Activated CD8-positive, alpha-beta memory T cell treated with anti-CD3 and anti-CD28 coated beads for 24 hours (primary cell): ENCODE data around the gene CFAP410.
"Not testable (repeated sequence)": the region's sequence is repeated elsewhere in the genome, so short reads cannot be mapped to it uniquely, and the experiment has no call there.

Experiments
- DNase-seq: peaks from one replicate; pipeline ENCODE4 v3.0.0-alpha.2; 2020

CFAP410 gene

GRCh38 chr21:44296916-44297315 lies 42.3 kb downstream of the CFAP410 start:
- DNase-seq = no peak

GRCh38 chr21:44296103-44296519 lies 43.1 kb downstream of the CFAP410 start:
- no peak for DNase-seq

- no peak for DNase-seq
Measured at GRCh38 chr21:44295646-44296045, 43.5 kb downstream of the CFAP410 start.

GRCh38 chr21:44295163-44295573 lies 44.0 kb downstream of the CFAP410 start:
- DNase-seq = no peak

- DNase-seq = no peak
Measured at GRCh38 chr21:44294391-44295162, 44.6 kb downstream of the CFAP410 start.

GRCh38 chr21:44293551-44294231 lies 45.5 kb downstream of the CFAP410 start:
- no peak for DNase-seq

- no peak for DNase-seq
Measured at GRCh38 chr21:44292812-44293195, 46.4 kb downstream of the CFAP410 start.

- DNase-seq = no peak
Measured at GRCh38 chr21:44291936-44292811, 47.0 kb downstream of the CFAP410 start.

- DNase-seq = no peak
Measured at GRCh38 chr21:44291078-44291935, 47.9 kb downstream of the CFAP410 start.

- DNase-seq = no peak
Measured at GRCh38 chr21:44290327-44291077, 48.7 kb downstream of the CFAP410 start.

GRCh38 chr21:44289381-44290010 lies 49.7 kb downstream of the CFAP410 start:
- no peak for DNase-seq

- no peak for DNase-seq
Measured at GRCh38 chr21:44288251-44289110, 50.7 kb downstream of the CFAP410 start.

GRCh38 chr21:44286716-44287632 lies 52.2 kb downstream of the CFAP410 start:
- no peak for DNase-seq

- no peak for DNase-seq
Measured at GRCh38 chr21:44286086-44286715, 53.0 kb downstream of the CFAP410 start.

GRCh38 chr21:44285138-44285992 lies 53.8 kb downstream of the CFAP410 start, which contains the start of gene AIRE:
Gene AIRE (plus strand): TSS chr21:44285876. CDS start chr21:44286007, 131 bp downstream.
- DNase-seq = no peak

- DNase-seq = no peak
Measured at GRCh38 chr21:44283948-44284347, 55.2 kb downstream of the CFAP410 start.

GRCh38 chr21:44283211-44283785 lies 55.9 kb downstream of the CFAP410 start:
- not testable (repeated sequence) for DNase-seq
